ENCODE results near the gene LRMDA.

Gene LRMDA

DNA sequence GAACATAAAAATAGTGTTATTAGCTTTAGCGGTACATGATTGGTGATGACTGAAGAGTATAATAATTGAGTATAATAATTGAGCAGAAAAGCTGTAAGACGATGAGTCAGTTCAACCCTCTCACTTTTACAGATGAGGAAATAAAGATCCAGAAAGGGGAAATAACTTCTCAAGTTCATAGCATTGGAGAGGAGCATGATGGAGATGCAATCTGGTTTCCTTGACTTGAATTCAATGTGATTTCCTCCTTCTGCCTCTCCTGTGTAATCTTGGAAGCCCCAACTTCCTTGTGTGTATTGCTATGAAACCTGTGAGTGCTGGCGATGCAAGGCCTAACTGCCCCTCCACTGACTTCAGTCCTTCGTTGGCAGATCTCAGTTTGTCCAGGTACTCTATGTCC lies 265.1 kb downstream of the LRMDA start:
- no peak for DNase-seq (ENCODE audit: low read depth in 2 of 2, low spot score in 1 of 2)

DNA sequence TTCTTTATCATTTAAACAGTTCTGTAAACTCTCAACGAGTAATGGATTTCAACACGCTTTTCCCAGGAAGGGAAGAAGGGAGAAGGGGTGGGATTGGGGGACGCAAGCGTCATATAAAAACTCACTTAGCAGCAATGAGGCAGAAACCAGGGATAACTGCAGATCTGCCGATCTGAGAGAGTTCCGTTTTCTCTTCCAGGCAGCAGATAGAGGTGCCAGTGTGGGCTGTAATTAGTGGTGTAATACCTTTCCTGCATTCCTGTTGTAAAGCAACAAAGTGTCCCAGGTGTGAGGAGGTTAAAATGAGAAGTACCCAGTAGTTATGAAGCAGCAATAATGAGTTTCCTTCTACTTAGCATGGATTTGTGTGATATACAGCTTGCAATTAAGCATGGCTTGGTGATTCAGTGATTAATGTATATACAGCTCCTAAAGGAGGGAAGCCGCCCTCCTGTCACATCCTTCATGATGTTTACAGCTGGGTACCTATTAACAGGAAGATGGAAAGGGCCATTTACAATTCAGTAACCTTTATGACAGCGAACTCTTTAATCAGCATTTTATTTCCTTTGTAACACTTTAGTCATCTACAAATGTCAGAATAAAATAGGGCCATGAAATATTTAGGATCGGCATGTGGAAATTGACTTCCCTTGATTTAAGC lies 271.9 kb downstream of the LRMDA start:
- no peak for DNase-seq (ENCODE audit: low read depth in 2 of 2, low spot score in 1 of 2)

DNA sequence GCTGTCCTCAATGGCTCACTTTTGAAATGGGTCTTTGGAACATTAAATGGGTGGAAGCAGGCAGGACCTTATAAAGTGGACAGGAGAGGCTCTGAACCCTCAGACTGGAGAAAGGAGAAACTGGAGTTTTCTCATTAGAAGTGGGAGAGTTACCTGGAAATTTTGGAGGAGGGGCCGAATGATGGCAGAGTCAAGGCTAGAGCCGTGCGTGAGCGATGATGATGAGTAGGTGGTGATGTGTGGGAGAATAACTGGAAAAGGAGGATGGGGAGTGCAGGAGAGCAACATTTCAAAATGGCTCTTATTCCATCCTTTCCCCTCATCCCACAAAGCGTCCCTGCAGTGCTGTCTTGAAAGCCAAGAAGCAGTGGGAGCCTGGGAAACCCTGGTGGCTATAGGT lies 274.0 kb downstream of the LRMDA start:
- no peak for DNase-seq (ENCODE audit: low read depth in 2 of 2, low spot score in 1 of 2)

GRCh38 chr10:75707080-75707840 lies 275.8 kb downstream of the LRMDA start:
- no peak for DNase-seq (ENCODE audit: low read depth in 2 of 2, low spot score in 1 of 2)

GRCh38 chr10:75708060-75708459 lies 276.6 kb downstream of the LRMDA start:
- no peak for DNase-seq (ENCODE audit: low read depth in 2 of 2, low spot score in 1 of 2)

DNA sequence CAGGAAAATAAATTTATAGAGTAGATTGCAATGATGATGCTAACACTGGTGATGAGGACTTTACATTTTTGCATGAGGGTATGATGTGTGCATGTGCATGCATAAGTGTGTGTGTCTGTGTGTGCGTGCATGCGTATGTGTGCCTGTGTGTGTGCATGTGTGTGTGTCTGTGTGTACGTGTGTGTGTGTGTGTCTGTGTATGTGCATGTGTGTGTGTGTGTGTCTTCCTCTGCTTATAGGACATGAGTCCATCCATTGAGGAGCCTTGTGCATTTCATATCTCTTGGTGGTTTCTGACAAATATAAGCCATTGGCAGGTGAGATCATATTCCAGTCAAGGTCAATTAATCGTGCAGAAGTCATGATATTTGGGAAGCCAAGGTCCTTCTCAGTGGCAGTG lies 277.8 kb downstream of the LRMDA start:
- DNase-seq (ENCODE audit: low read depth in 2 of 2, low spot score in 1 of 2) = no peak

DNA sequence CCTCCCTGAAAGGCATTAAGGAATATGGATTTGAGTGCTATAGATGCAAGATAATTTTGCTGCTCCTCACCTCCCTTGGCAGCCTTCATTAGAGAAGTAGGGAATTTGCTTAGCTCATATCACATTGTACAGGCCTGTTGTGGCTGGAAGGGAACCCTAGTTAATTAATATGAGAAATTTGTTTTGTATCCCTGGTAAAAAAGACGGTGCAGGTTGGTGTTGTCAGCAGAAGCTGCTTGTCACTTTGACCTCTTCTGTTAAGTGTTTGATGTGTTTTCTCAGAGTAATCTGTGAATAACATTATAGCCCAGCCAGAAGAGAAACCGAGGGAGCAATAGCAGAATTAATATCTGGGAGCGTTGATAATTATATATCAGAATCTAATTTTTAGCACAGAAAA lies 278.4 kb downstream of the LRMDA start:
- DNase-seq (ENCODE audit: low read depth in 2 of 2, low spot score in 1 of 2) = no peak

DNA sequence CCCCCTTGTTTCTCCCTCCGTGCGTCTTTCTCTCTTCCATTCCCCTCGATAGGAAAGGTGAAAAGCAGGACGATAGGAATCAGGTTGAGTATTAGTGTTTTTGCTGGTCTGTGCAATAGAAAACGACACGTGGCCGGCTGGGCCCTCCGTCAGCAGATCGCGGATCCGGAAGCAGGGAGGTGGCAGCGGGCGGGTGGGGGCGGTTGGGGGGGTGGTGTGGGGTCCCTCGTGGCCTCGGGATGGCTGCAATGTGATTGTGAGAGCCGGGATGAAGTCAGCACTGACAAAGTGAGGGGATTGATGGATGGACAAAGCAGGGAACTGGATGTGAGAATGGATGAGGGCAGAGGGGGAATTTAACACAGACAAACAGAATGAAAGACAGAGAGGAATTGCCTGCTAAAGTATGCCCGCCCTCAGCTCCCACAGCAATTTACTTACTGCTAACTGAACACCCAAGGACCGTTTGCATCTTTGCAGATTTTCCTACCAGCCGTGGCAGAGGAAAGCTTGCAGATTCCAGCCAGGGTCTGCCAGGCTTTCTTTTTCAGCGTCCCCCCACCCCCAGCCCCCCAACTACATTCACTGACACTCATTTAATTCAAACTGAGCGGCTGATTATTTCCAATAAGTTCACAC lies 280.9 kb downstream of the LRMDA start:
- no peak for DNase-seq (ENCODE audit: low read depth in 2 of 2, low spot score in 1 of 2)

DNA sequence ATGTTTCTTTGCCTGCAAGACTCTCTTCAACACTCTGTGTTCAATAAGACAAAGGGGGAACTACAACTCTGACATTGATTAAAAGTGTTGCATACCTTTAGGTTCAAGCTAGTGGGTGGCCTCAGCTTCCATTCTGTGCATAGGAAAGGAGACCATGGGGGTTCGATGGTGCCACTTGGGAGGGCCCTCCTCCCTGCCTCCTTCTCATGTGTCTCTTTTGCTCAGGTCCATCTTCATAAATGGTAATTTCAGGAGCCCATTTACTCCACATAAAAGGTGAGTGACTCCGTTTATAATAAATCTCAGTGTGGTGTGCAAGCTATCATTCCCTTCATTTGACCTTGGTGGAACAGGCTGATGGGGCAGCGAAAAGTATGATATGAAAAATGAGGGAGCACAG lies 285.1 kb downstream of the LRMDA start:
- DNase-seq (ENCODE audit: low read depth in 2 of 2, low spot score in 1 of 2) = no peak

- no peak for DNase-seq (ENCODE audit: low read depth in 2 of 2, low spot score in 1 of 2)
Observed at GRCh38 chr10:75717126-75717916, 285.9 kb downstream of the LRMDA start.

DNA sequence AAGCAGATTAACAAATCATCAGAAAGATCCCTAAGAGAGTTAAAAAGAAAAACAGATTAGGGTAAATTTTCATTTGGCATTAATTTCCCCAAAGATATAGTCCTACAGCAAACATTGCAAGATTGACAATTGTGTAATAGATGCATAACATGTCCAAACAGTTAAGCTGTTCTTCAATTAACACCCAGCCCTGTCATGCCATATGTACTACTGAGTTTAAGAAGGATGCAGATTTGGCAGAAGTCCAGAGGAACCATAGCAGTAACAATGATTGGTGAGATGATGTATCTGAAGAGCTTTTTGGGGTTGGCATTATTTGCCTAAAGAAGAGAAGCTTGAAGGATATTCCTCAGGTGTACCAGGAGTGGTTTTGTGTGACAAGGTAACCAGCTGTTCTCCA lies 287.6 kb downstream of the LRMDA start:
- DNase-seq (ENCODE audit: low read depth in 2 of 2, low spot score in 1 of 2) = no peak

- DNase-seq (ENCODE audit: low read depth in 2 of 2, low spot score in 1 of 2) = no peak
Observed at GRCh38 chr10:75720157-75720556, 288.7 kb downstream of the LRMDA start.

GRCh38 chr10:75722020-75722419 lies 290.6 kb downstream of the LRMDA start:
- no peak for DNase-seq (ENCODE audit: low read depth in 2 of 2, low spot score in 1 of 2)

- DNase-seq (ENCODE audit: low read depth in 2 of 2, low spot score in 1 of 2) = no peak
Observed at GRCh38 chr10:75722609-75723008, 291.2 kb downstream of the LRMDA start.

GRCh38 chr10:75723319-75723980 lies 292.0 kb downstream of the LRMDA start:
- no peak for DNase-seq (ENCODE audit: low read depth in 2 of 2, low spot score in 1 of 2)

DNA sequence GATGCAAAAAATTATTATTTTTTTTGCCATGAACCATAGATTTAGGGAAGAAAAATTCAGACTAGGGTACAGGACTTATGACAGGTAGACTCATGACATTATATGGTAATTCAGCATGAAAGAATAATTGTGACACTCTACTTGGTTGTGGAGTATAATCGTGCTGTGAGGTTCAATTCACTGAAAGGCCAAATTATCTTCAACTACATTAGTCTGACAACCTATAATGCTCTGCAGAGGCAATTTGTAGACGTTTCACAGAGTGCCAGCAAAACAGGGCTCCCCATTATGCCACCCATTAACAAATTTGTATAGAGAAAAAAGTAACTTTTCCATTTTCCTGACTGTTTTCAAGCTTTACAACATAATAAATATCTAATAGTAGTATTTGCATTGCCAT lies 292.6 kb downstream of the LRMDA start:
- no peak for DNase-seq (ENCODE audit: low read depth in 2 of 2, low spot score in 1 of 2)

- DNase-seq (ENCODE audit: low read depth in 2 of 2, low spot score in 1 of 2) = no peak
Observed at GRCh38 chr10:75726522-75727483, 295.4 kb downstream of the LRMDA start.

GRCh38 chr10:75730847-75731246 lies 299.4 kb downstream of the LRMDA start:
- DNase-seq (ENCODE audit: low read depth in 2 of 2, low spot score in 1 of 2) = no peak

- DNase-seq (ENCODE audit: low read depth in 2 of 2, low spot score in 1 of 2) = no peak
Observed at GRCh38 chr10:75733135-75733890, 301.9 kb downstream of the LRMDA start.

Data from stimulated activated CD8-positive, alpha-beta memory T cell treated with anti-CD3 and anti-CD28 coated beads, Interleukin-4, amount 100 ng/mL, for 4 hours (primary cell).